NCI-H2196 (cell line): ENCODE data around the gene CLEC1A.

Source experiments
- DNase-seq: peaks from one replicate; lab custom pipeline; 2025; ENCODE audit not compliant: unreplicated experiment; lab: John Stamatoyannopoulos, UW

The CLEC1A gene

DNA sequence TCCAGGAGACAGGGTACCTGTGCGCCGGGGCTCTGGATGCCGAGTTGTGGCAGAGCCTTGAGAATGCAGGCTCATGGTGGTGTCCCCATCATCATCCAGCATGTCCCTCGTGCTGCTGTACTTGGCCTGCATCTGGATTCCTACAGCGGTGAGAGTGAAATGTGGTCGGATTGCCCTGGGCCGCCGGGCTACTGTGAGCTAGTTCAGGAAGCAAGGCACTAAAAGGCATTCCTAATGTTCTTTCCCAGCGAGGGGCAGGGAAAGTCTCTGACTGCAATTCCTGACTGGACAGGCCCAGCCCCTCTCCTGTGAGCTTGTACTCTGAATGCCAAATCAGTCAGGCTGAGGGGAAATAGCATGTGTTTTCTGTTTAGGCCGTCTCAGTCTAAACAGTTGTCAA, at the start of gene CLEC1A:
CLEC1A (minus strand) TSS at position 195 of the 400 bp plus-strand sequence; CDS start at position 132, 63 bp downstream.
- DNase-seq: no peak

DNA sequence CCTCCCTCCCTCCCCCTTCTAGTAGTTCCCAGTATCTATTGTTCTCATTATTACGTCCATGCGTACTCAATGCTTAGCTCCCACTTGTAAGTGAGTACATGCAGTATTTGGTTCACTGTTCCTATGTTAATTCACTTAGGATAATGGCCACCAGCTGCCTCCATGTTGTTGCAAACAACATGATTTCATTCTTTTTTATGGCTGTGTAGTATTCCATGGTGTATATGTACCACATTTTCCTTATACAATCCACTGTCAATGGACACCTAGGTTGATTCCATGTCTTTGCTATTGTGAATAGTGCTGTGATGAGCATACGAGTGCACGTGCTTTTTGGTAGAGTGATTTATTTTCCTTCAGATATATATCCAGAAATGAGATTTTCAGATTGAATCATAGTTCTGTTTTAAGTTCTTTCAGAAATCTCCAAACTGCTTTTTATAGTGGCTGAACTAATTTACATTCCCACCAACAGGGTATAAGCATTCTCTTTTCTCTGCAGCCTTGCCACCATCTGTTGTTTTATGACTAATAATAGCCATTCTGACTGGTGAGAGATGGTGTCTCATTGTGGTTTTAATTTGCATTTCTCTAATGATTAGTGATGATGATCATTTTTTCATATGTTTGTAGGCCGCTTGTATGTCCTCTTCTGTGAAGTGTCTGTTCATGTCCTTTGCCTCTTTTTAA, 49.1 kb upstream of the CLEC1A start:
- DNase-seq: no peak

DNA sequence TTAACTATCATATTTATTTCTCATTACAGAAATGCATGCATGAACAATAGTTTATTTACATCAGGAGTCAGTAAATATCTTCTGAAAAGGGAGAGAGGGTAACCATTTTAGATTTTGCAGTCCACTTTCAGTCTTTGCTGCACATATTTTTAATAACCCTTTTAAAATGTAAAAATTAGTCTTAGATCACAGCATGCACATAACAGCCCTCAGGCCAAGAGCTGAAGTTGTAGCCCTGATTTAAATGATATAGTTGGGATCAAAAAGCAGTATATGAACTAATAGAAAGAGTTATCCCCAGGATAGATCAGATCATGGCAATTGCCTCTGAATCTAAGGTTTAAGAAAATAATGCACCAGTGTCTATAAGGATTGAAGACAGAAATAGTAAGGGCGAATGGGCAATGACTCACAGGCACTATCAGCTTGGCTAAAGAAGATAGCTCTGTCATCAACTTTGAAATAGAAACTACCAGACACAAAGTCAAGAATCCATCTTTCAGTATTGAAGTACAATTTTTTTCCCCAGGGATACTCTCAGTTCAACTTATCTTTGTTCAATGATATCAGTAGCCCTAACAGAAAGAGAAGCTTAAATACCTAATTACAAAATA, 44.3 kb upstream of the CLEC1A start:
- DNase-seq: no peak

DNA sequence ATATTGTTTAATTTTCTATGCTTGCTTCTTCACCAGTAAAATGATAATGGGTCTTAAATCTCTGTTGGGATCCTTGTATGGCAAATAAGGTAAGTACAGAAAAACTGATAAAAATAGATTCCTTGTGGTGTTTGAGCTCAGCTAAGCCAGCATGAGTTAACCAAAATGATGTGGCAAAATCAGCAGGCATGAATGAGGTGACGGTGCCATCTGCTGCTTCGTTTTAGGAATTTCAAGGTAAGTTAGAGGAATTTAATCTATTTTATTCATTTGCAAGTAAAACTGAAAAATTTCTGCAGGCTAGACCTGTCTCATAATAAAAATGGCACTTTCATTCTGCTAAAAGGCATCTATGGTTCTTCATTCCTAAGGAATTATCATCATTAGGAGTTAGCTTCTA, 41.2 kb upstream of the CLEC1A start:
- no peak for DNase-seq

DNA sequence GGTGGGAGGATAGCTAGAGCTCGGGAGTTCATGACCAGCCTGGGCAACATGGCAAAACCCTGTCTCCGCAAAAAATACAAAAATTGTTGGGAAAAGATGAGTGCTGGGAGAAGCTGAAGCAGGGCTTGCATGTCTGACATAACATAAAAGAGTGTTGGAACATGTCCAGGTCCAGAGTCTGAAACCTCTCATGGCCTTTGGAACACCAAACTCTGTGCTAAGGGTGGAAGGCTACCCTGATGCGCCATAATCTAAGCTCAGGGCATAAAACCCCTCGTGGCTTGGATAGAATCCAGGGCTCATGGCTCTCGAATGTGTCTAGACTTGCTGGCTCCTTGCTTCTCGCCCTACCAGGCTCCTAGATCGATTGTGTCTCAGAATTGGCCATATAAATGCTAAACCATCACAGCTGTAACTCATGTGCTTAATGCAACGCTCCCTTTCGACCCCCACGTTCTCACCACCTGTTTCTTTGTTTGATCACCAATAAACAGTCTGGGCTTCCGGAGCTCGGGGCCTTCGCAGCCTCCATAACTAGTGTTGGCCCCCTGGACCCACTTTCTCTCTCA, 37.9 kb upstream of the CLEC1A start:
- DNase-seq: no peak

GRCh38 chr12:10135126-10135525, 36.3 kb upstream of the CLEC1A start:
- DNase-seq: no peak

- DNase-seq: no peak
These were observed 34.1 kb upstream of the CLEC1A start for GRCh38 chr12:10132850-10133370.

DNA sequence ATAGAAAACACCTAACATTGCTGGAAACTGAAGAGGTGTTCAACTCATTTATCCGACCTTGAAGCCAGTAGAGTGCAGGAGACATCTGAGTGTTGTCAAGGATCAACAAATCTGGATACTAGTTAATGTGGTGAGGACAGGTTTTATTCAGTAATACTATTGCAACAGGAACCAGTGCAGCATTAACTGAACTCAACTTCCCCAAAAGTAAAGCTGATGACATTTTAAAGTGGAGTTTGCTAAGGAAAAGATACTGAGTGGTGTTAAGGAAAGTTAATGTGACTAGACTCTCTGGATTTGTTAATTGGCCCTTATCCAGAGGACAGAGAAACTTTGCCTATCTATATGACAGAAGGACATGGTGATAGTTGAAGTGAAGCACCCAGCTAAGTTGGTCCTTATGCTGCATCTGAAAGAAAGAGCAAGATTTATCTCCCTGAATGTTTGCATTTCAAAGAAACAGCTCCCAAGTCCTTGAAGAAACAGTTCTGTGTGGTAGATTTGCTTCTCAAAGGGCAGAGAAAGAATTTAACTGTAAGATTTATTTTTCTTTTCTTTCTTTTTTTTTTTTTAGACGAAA, 32.4 kb upstream of the CLEC1A start:
- no peak for DNase-seq

- no peak for DNase-seq
These were observed 31.3 kb upstream of the CLEC1A start, which contains the start of gene CLEC7A for GRCh38 chr12:10130042-10130441. Gene CLEC7A, minus strand, starts transcription at chr12:10130199. Its CDS starts 117 bp downstream, at chr12:10130082.

GRCh38 chr12:10128687-10129086, 29.9 kb upstream of the CLEC1A start:
- DNase-seq: no peak

DNA sequence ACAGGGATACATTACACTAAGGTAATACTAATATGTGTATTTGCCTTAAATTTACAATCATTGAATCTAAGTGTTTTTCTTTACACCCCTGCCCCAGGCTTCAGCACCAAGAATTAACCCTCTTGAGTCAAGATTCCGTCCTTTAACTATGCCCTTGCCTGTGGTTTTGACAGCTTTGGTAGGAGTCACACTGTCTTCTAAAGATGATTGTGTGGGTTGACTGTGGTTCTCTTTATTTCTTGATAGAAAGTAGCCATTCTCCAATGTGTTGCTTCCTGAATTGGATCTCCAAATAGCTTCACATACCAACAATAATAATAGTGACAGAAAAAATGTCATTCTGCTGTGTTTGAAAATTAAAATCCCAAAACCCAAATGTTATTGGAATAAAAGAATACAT, 27.6 kb upstream of the CLEC1A start:
- DNase-seq: no peak

DNA sequence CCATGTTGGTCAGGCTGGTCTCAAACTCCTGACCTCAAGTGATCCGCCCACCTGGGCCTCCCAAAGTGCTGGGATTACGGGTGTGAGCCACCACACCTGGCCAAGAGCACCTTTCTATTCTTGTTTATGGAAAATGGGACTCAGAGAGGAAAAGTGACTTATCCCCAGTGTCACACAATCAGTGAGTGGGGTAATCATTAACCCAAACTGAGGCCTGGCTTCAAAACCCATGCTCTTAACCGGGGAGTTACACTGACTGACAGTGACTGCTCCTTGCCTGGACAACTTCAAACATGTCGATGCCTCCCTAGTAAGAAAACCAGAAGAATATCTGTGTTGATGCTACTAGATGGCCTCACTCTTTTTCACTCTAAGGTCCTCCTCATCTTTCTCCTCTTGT, 23.9 kb upstream of the CLEC1A start:
- DNase-seq: no peak

- no peak for DNase-seq
These were observed 22.5 kb upstream of the CLEC1A start for GRCh38 chr12:10121278-10121677.

- DNase-seq: no peak
These were observed 20.3 kb upstream of the CLEC1A start for GRCh38 chr12:10119066-10119465.

GRCh38 chr12:10115890-10116289, 17.1 kb upstream of the CLEC1A start:
- DNase-seq: no peak

DNA sequence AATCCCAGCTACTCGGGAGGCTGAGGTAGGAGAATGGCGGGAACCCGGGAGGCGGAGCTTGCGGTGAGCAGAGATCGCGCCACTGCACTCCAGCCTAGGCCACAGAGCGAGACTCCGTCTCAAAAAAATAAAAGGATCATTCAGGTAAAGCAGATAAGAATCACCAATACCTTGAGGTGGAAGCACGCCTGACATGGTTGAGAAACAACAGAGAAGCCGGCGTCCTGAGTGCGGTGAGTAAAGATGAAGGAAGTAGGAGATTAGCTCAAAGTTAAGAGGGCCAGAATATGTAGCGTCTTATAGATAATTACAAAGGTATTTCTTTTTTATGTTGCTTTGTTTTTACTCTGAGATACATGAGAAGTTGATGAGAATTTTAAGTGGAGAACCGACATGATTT, 16.5 kb upstream of the CLEC1A start:
- DNase-seq: no peak

DNA sequence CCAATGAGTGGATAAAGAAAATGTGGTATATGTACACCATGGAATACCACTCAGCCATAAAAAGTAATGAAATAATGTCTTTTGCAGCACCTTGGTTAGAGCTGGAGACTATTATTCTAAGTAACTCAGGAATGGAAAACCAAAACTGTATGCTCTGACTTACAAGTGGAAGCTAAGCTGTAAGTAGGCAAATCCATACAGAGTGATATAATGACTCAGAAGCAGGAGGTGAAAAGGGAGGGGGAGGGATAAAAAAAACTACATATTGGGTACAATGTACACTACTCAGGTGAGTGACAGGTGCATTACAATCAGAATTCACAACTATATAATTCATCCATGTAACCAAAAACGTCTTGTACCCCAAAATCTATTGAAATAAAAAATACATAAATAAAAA, 15.1 kb upstream of the CLEC1A start:
- no peak for DNase-seq

GRCh38 chr12:10113075-10113474, 14.3 kb upstream of the CLEC1A start:
- no peak for DNase-seq

DNA sequence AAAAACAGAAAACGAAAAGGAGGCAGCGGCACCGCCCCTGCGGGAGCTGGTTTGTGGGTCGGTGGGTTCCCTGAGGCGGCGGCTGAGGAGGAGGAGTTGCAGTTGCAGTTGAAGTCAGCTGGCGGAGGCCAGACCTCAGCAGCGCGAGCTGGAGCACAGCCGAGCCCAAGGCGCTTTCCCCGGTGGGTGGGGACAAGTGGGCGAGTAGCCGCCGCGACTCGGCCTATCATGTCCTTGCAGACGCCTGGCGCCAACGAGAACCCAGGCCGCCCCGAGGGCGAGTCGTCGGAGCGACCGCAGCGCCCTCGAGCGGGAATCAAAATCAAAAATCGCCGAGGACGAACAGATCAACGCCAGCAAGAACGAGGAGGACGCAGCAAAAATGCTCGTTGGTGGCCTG, 12.7 kb upstream of the CLEC1A start:
- DNase-seq: no peak

GRCh38 chr12:10110256-10110844, 11.6 kb upstream of the CLEC1A start:
- DNase-seq: no peak

- DNase-seq: no peak
These were observed 3.5 kb upstream of the CLEC1A start for GRCh38 chr12:10102322-10102721.
